ENCODE results near the gene IL6R.

Gene IL6R

DNA sequence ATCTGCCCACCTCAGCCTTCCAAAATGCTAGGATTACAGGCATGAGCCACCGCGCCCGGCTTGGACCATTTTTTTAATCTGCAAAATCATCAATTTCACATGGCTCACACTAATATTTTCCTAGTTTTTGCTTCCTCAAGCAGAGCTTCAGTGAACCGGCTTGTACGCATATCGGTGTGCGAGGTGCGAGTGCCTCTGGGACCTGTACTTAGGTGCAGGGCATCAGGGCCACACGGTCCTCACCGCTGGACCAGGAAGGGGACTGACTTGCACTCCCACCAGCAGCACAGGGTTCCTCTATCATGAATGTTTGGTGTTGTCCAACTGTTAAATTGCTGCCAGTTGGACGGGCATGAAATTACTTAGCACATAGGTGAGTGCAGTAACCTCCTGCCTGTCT, 112.5 kb downstream of the IL6R start:
- no peak for DNase-seq (ENCODE audit: low read depth)

All from activated T-cell treated with anti-CD3 and anti-CD28 coated beads for 48 hours (primary cell).